Measurements from ENCODE around the gene SLX1A.
"Not testable (repeated sequence)": the region's sequence is repeated elsewhere in the genome, so short reads cannot be mapped to it uniquely, and the experiment has no call there.

DNA sequence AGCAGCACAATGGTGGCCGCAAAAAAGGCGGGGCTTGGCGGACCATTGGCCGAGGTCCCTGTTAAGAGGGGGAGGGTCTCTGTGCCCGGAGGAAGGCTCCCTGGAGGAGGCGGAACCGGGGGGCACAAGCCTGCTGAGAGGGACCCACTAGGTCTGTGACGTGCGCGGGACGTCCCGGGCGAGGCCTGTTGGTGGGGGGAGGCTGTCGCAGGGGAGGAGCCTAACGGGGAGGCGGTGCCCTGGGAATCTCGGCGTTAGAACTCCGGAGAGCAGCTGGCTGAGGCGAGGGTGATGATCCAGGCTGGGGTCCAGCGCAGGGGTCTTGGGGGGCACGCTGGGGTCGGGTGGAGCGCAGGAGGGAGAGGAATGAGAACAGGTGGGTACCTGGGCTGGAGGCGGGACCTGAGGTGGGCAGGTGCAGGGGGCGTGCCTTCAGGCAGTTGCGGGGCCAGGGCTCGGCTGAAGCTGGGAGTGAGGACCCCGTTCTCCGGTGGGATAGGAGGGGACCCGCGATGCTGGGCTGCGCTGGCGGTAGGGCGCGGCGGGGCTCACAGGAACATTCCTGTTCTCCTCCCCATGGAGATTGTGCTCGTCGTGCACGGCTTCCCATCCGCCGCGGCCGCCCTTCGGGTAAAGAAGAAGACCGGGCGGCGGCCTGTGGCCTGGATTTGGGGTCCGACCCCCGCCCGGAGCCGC lies 12.0 kb downstream of the SLX1A start:
- TF ChIP-seq CTCF (IDR thresholded peaks at IDR 0.05 in 4 of 5, conservative IDR thresholded peaks at IDR 0.05 in 1 of 5); POLR2A (IDR thresholded peaks at IDR 0.05): not testable (repeated sequence)

All from gastrocnemius medialis (tissue), 4 donors.